CD4-positive, alpha-beta T cell treated with Interleukin-15 for 4 hours (primary cell): Measurements from ENCODE around the gene AP5B1.
"Not testable (repeated sequence)": the region's sequence is repeated elsewhere in the genome, so short reads cannot be mapped to it uniquely, and the experiment has no call there.

ENCODE experiments used
- DNase-seq: peaks from one replicate; pipeline ENCODE4 v3.0.0-alpha.2; 2020; ENCODE audit warnings: low spot score

AP5B1 gene

GRCh38 chr11:65786008-65786785, 5.4 kb upstream of the AP5B1 start:
- no peak for DNase-seq

- DNase-seq, result no peak
Observed at GRCh38 chr11:65785319-65786007, 4.7 kb upstream of the AP5B1 start.

GRCh38 chr11:65782816-65783228, 2.0 kb upstream of the AP5B1 start:
- DNase-seq, result no peak

- DNase-seq, result no peak
Observed at GRCh38 chr11:65781962-65782815, 1.4 kb upstream of the AP5B1 start.

GRCh38 chr11:65781152-65781961, 581 bp upstream of the AP5B1 start:
- no peak for DNase-seq

GRCh38 chr11:65779919-65780769, 632 bp downstream of the AP5B1 start:
- DNase-seq, result peak; percentile 75

- no peak for DNase-seq
Observed at GRCh38 chr11:65779669-65779918, 1.2 kb downstream of the AP5B1 start.

- DNase-seq, result no peak
Observed at GRCh38 chr11:65778901-65779668, 1.7 kb downstream of the AP5B1 start.

- no peak for DNase-seq
Observed at GRCh38 chr11:65778431-65778900, 2.3 kb downstream of the AP5B1 start.

- no peak for DNase-seq
Observed at GRCh38 chr11:65777821-65778361, 2.9 kb downstream of the AP5B1 start.

- no peak for DNase-seq
Observed at GRCh38 chr11:65777241-65777640, 3.5 kb downstream of the AP5B1 start.

GRCh38 chr11:65776710-65777141, 4.0 kb downstream of the AP5B1 start:
- DNase-seq, result no peak

- DNase-seq, result no peak
Observed at GRCh38 chr11:65776196-65776595, 4.6 kb downstream of the AP5B1 start.

- no peak for DNase-seq
Observed at GRCh38 chr11:65774525-65775306, 6.1 kb downstream of the AP5B1 start.

GRCh38 chr11:65773784-65774411, 6.9 kb downstream of the AP5B1 start:
- DNase-seq, result no peak

- DNase-seq, result no peak
Observed at GRCh38 chr11:65771589-65772112, 9.1 kb downstream of the AP5B1 start.

GRCh38 chr11:65770951-65771567, 9.7 kb downstream of the AP5B1 start:
- no peak for DNase-seq

- DNase-seq, result not testable (repeated sequence)
Observed at GRCh38 chr11:65767806-65768205, 13.0 kb downstream of the AP5B1 start.
